Neutrophil (primary cell): ENCODE data around the gene CERS1.

ENCODE experiments used
- H3K27ac ChIP-seq: fragments of 200-600 bp; sonication (generic); 2 replicates; pipeline ENCODE4 v1.5.1; 2016; ENCODE audit warnings: mild to moderate bottlenecking, moderate library complexity
- H3K27me3 ChIP-seq: fragments of 200-600 bp; sonication (generic); 2 replicates; pipeline ENCODE4 v1.6.0; 2016; ENCODE audit warnings: mild to moderate bottlenecking
- H3K36me3 ChIP-seq: fragments of 200-600 bp; sonication (generic); 2 replicates; pipeline ENCODE4 v1.5.1; 2017
- H3K4me1 ChIP-seq, 2 experiments: fragments of 200-600 bp in 1 of 2; sonication (generic) in 1 of 2; 1 replicate in 1 of 2; 2 replicates in 1 of 2; pipeline versions ENCODE4 v1.5.1 to v1.6.1; 2013 to 2016; ENCODE audit warnings: low read depth in 1 of 2, low read length in 1 of 2, mild to moderate bottlenecking in 1 of 2, moderate library complexity in 1 of 2; ENCODE audit not compliant: control insufficient read depth in 1 of 2, insufficient read depth in 1 of 2
- H3K4me3 ChIP-seq, 2 experiments: fragments of 200-600 bp in 1 of 2; sonication (generic) in 1 of 2; 1 replicate in 1 of 2; 2 replicates in 1 of 2; pipeline ENCODE4 v1.5.1; 2013 to 2016; ENCODE audit warnings: low read depth in 1 of 2, low read length in 1 of 2, mild to moderate bottlenecking in 1 of 2, moderate library complexity in 1 of 2
- H3K9me3 ChIP-seq: fragments of 200-600 bp; sonication (generic); 2 replicates; pipeline ENCODE4 v1.5.1; 2016
- TF ChIP-seq, protein P1 (sequence below): fragments of 200-600 bp; sonication (generic); IDR thresholded peaks from 2 replicates; pipeline ENCODE4 v1.5.1; 2016; ENCODE audit warnings: antibody characterized with exemption

The CERS1 gene

DNA sequence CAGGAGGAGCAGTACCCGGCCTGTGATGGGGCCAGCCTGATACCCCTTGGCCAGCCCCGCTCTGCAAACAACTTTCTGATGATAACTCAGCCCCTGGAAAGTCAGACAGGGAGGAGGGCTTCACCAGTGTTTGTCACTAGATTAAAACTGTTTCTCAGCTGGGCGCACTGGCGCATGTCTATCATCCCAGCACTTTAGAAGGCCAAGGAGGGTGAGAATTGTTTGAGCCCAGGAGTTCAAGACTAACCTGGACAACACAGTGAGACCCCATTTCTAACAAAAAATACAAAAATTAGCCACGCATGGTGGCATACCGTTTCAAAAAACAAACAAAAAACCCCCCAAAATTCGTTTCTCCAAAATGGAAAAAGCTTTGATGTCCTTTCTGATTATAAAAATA, 5.5 kb upstream of the CERS1 start:
- TF ChIP-seq, protein P1, sequence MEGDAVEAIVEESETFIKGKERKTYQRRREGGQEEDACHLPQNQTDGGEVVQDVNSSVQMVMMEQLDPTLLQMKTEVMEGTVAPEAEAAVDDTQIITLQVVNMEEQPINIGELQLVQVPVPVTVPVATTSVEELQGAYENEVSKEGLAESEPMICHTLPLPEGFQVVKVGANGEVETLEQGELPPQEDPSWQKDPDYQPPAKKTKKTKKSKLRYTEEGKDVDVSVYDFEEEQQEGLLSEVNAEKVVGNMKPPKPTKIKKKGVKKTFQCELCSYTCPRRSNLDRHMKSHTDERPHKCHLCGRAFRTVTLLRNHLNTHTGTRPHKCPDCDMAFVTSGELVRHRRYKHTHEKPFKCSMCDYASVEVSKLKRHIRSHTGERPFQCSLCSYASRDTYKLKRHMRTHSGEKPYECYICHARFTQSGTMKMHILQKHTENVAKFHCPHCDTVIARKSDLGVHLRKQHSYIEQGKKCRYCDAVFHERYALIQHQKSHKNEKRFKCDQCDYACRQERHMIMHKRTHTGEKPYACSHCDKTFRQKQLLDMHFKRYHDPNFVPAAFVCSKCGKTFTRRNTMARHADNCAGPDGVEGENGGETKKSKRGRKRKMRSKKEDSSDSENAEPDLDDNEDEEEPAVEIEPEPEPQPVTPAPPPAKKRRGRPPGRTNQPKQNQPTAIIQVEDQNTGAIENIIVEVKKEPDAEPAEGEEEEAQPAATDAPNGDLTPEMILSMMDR: no peak
- Histone ChIP-seq H3K27ac (no peak overlapping the region), H3K4me3 (no peak overlapping the region), H3K36me3 (peaks cover 79% of the 10 kb centered on the region), H3K27me3 (peaks cover 17% of the 10 kb centered on the region), H3K4me1 (peaks cover 0 to under 1% of the 10 kb centered on the region in 2 experiments), H3K9me3 (no peaks in the 10 kb centered on the region)

DNA sequence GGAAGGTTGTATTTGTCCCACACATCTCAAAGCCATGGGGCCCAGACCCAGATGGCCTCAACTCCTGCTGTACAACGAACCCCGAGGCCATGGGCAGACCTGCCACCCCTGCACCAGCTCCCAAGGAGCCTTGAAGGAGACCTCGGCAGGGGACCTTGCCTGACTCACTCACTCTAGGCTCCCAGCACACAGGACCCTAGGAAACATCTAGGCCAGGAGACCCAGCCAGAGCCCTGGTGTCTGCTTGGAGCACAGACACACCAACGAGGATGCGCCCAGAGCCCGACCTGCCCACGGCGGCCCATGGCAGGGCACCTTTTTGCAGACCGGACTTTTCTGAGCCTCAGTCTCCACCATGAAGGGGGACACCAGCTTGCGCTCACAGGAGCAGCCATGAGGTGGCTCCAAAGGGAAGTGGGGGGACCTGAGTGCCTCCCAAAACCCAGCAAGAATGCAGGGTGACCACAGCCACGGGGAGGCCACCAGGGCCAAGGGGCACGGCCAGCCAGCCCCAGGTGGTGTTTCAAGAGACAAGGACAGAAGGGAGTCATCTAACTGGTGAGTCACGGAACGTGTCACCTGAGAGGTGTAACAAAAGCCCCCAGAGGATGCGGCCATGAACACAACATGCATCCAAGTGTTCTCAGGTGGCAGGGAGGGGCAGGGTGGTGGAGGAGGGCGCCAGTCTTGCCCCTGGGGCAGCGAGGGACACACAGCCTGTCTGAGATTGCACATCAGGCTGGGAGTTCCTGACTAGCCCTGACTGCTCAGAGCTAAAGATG, 4.9 kb upstream of the CERS1 start:
- peaks cover 73% of the 10 kb centered on the region for H3K36me3 ChIP-seq
- H3K9me3 ChIP-seq: no peaks in the 10 kb centered on the region
- H3K27me3 ChIP-seq: peaks cover 22% of the 10 kb centered on the region
- no peak overlapping the region for H3K4me3 ChIP-seq
- TF ChIP-seq, protein P1: no peak
- H3K27ac ChIP-seq: no peak overlapping the region
- peaks cover 0 to 4% of the 10 kb centered on the region in 2 experiments for H3K4me1 ChIP-seq

GRCh38 chr19:18899624-18900560, 3.9 kb upstream of the CERS1 start:
- Histone ChIP-seq H3K4me1 (peaks cover 4 to 12% of the 10 kb centered on the region in 2 experiments), H3K36me3 (peaks cover 63% of the 10 kb centered on the region), H3K27ac (no peak overlapping the region), H3K4me3 (no peak overlapping the region), H3K27me3 (peaks cover 30% of the 10 kb centered on the region), H3K9me3 (no peaks in the 10 kb centered on the region)
- TF ChIP-seq, protein P1: no peak

- H3K4me3 ChIP-seq: no peak overlapping the region
- H3K9me3 ChIP-seq: no peaks in the 10 kb centered on the region
- peaks cover 41% of the 10 kb centered on the region for H3K27me3 ChIP-seq
- H3K4me1 ChIP-seq: peaks cover 4 to 12% of the 10 kb centered on the region in 2 experiments
- TF ChIP-seq, protein P1: no peak
- no peak overlapping the region for H3K27ac ChIP-seq
- H3K36me3 ChIP-seq: peaks cover 52% of the 10 kb centered on the region
These were observed 2.9 kb upstream of the CERS1 start for GRCh38 chr19:18898607-18899408.

DNA sequence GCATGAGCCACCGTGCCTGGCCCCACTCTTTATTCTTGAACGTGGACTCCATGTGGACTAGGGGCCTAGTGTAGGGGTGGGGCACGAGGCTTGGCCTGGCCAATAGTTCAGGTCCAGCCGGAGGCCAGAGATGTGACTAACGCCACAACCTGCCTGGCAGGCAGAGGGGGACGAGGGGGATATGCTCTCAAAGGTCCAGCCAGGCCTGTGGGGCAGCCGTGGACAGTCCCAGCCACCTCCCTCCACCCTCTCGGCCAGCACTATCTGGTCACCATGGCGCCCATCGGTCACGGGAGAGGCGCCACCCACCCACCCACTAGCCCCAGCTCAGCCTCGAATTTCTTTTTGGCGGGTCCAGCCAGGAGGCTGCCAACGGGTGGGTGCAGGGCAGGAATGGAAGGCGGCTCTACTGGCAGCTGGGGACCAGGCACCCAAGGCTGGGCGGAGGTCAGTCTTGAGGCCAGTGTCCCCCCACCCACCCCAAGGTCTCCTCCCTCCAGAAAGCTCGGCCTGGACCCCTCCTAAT, 2.2 kb upstream of the CERS1 start:
- Histone ChIP-seq H3K27ac (no peak overlapping the region), H3K4me3 (no peak overlapping the region), H3K36me3 (peaks cover 45% of the 10 kb centered on the region), H3K9me3 (no peaks in the 10 kb centered on the region), H3K27me3 (peaks cover 48% of the 10 kb centered on the region), H3K4me1 (peaks cover 4 to 12% of the 10 kb centered on the region in 2 experiments)
- TF ChIP-seq, protein P1: no peak
